Kidney epithelial cell (primary cell): ENCODE results near the gene MCL1. TPM values are rescaled to one million over a fixed set of nuclear protein-coding genes. Genes with fewer than 3 reads are reported as not detected.
"Not testable (repeated sequence)": the region's sequence is repeated elsewhere in the genome, so short reads cannot be mapped to it uniquely, and the experiment has no call there.

ENCODE experiments used
- DNase-seq: peaks from one replicate; pipeline ENCODE4 v3.0.0-alpha.2; 2010; ENCODE audit warnings: low read depth
- H3K27me3 ChIP-seq: 2 replicates; pipeline ENCODE4 v1.6.0; 2011; ENCODE audit warnings: low read length; ENCODE audit not compliant: control insufficient read depth, insufficient read depth
- H3K36me3 ChIP-seq: 2 replicates; pipeline ENCODE4 v1.5.1; 2011; ENCODE audit warnings: low read length; ENCODE audit not compliant: control insufficient read depth, insufficient read depth
- H3K4me3 ChIP-seq: 2 replicates; pipeline ENCODE4 v1.5.1; 2011; ENCODE audit warnings: low read depth, mild to moderate bottlenecking, control low read depth, low read length
- CTCF ChIP-seq: IDR thresholded peaks from 2 replicates; pipeline ENCODE4 v1.5.1; 2011; ENCODE audit warnings: mild to moderate bottlenecking, moderate library complexity, low read length, control low read depth, inconsistent platforms; ENCODE audit not compliant: insufficient read depth, poor library complexity, severe bottlenecking
- total RNA-seq: library from RNA; depleted of rRNA; stranded (reverse); fragments of >200 nt; gene quantifications from 2 replicates; pipeline ENCODE4 v1.2.3, GENCODE V29; 2015

The MCL1 gene
- total RNA-seq, 1 donor from 2014 or later, result 206 TPM

- DNase-seq, result peak; percentile 74
- no peak for TF ChIP-seq CTCF
- no peak overlapping the region for H3K4me3 ChIP-seq
- H3K27me3 ChIP-seq, result no peaks in the 10 kb centered on the region
- no peaks in the 10 kb centered on the region for H3K36me3 ChIP-seq
These were observed 33.9 kb upstream of the MCL1 start for GRCh38 chr1:150613061-150613920.

GRCh38 chr1:150612014-150612345, 32.6 kb upstream of the MCL1 start:
- no peak overlapping the region for H3K4me3 ChIP-seq
- no peaks in the 10 kb centered on the region for H3K36me3 ChIP-seq
- no peak for DNase-seq
- no peak for TF ChIP-seq CTCF
- no peaks in the 10 kb centered on the region for H3K27me3 ChIP-seq

- H3K27me3 ChIP-seq, result no peaks in the 10 kb centered on the region
- H3K4me3 ChIP-seq, result no peak overlapping the region
- no peaks in the 10 kb centered on the region for H3K36me3 ChIP-seq
- no peak for TF ChIP-seq CTCF
- no peak for DNase-seq
These were observed 31.2 kb upstream of the MCL1 start for GRCh38 chr1:150610576-150610975.

- H3K27me3 ChIP-seq, result no peaks in the 10 kb centered on the region
- no peaks in the 10 kb centered on the region for H3K36me3 ChIP-seq
- TF ChIP-seq CTCF, result no peak
- DNase-seq, result no peak
- H3K4me3 ChIP-seq, result no peak overlapping the region
These were observed 30.3 kb upstream of the MCL1 start for GRCh38 chr1:150609732-150610131.

GRCh38 chr1:150606463-150607142, 27.2 kb upstream of the MCL1 start:
- no peak for DNase-seq
- Histone ChIP-seq H3K27me3 (no peaks in the 10 kb centered on the region), H3K36me3 (no peaks in the 10 kb centered on the region), H3K4me3 (no peak overlapping the region)
- no peak for TF ChIP-seq CTCF

GRCh38 chr1:150605451-150605731, 26.0 kb upstream of the MCL1 start:
- H3K36me3 ChIP-seq, H3K27me3 ChIP-seq, H3K4me3 ChIP-seq, DNase-seq: not testable (repeated sequence)
